ENCODE data around the gene SLC66A2. TPM values are rescaled to one million over a fixed set of nuclear protein-coding genes. Genes with fewer than 3 reads are reported as not detected.
A peak's percentile ranks its signal among the peaks of the same experiment; 100 is the strongest.

The SLC66A2 gene
- polyA plus RNA-seq, 10 donors: 19.0 to 27.2 (median 22.8) TPM

GRCh38 chr18:79904357-79905147 lies 46.9 kb downstream of the SLC66A2 start:
- DNase-seq: peak in 2 of 3 donors; percentile 15 to 26

GRCh38 chr18:79903787-79904356 lies 47.6 kb downstream of the SLC66A2 start:
- DNase-seq: no peak

- no peak for DNase-seq
Measured at GRCh38 chr18:79903071-79903635, 48.3 kb downstream of the SLC66A2 start.

- no peak for DNase-seq
Measured at GRCh38 chr18:79902640-79903039, 48.8 kb downstream of the SLC66A2 start.

GRCh38 chr18:79902075-79902474 lies 49.4 kb downstream of the SLC66A2 start:
- no peak for DNase-seq

GRCh38 chr18:79901665-79902064 lies 49.8 kb downstream of the SLC66A2 start:
- no peak for DNase-seq

- DNase-seq: no peak
Measured at GRCh38 chr18:79900610-79901570, 50.6 kb downstream of the SLC66A2 start.

- no peak for DNase-seq
Measured at GRCh38 chr18:79899609-79900445, 51.6 kb downstream of the SLC66A2 start.

- DNase-seq: no peak
Measured at GRCh38 chr18:79898952-79899608, 52.4 kb downstream of the SLC66A2 start.

- no peak for DNase-seq
Measured at GRCh38 chr18:79897940-79898625, 53.4 kb downstream of the SLC66A2 start.

GRCh38 chr18:79896738-79897137 lies 54.7 kb downstream of the SLC66A2 start:
- DNase-seq: no peak

- DNase-seq: no peak
Measured at GRCh38 chr18:79890674-79891073, 60.8 kb downstream of the SLC66A2 start.

- DNase-seq: no peak
Measured at GRCh38 chr18:79889569-79889968, 61.9 kb downstream of the SLC66A2 start.

GRCh38 chr18:79888016-79888415 lies 63.4 kb downstream of the SLC66A2 start:
- DNase-seq: no peak

- no peak for DNase-seq
Measured at GRCh38 chr18:79887181-79888000, 64.1 kb downstream of the SLC66A2 start.

- DNase-seq: no peak
Measured at GRCh38 chr18:79884963-79885728, 66.3 kb downstream of the SLC66A2 start.

- DNase-seq: no peak
Measured at GRCh38 chr18:79884294-79884962, 67.0 kb downstream of the SLC66A2 start.
